Retinal pigment epithelial cell (primary cell): Measurements from ENCODE around the gene MFSD2B.
"Not testable (repeated sequence)": the region's sequence is repeated elsewhere in the genome, so short reads cannot be mapped to it uniquely, and the experiment has no call there.

Experiments used
- DNase-seq: peaks from one replicate; pipeline ENCODE4 v3.0.0-alpha.2; 2010; ENCODE audit warnings: low read depth
- H3K4me3 ChIP-seq: 2 replicates; pipeline ENCODE4 v1.5.1; 2011; ENCODE audit warnings: mild to moderate bottlenecking, low read length, control low read depth, moderate library complexity
- CTCF ChIP-seq: conservative IDR thresholded peaks from 2 replicates; pipeline ENCODE4 v1.5.1; 2011; ENCODE audit warnings: low read depth, low read length, control low read depth, inconsistent platforms

MFSD2B gene

GRCh38 chr2:24024996-24025663 lies 15.2 kb downstream of the MFSD2B start:
- no peak overlapping the region for H3K4me3 ChIP-seq
- TF ChIP-seq CTCF, result no peak
- no peak for DNase-seq

GRCh38 chr2:24026233-24026632 lies 16.3 kb downstream of the MFSD2B start:
- H3K4me3 ChIP-seq, result no peak overlapping the region
- no peak for TF ChIP-seq CTCF
- DNase-seq, result no peak

GRCh38 chr2:24038786-24039499 lies 29.1 kb downstream of the MFSD2B start:
- DNase-seq, result no peak
- TF ChIP-seq CTCF, result no peak
- no peak overlapping the region for H3K4me3 ChIP-seq

- DNase-seq, result no peak
- TF ChIP-seq CTCF, result no peak
- H3K4me3 ChIP-seq, result no peak overlapping the region
These were observed 30.6 kb downstream of the MFSD2B start for GRCh38 chr2:24040511-24040910.

GRCh38 chr2:24043133-24043532 lies 33.2 kb downstream of the MFSD2B start:
- not testable (repeated sequence) for H3K4me3 ChIP-seq, DNase-seq

GRCh38 chr2:24045511-24046508 lies 35.9 kb downstream of the MFSD2B start:
- no peak for TF ChIP-seq CTCF
- no peak for DNase-seq
- H3K4me3 ChIP-seq, result peak overlapping the region; percentile 89

- peak overlapping the region; percentile 89 for H3K4me3 ChIP-seq
These were observed 36.7 kb downstream of the MFSD2B start for GRCh38 chr2:24046599-24046929.

More at GRCh38 chr2:24046599-24046929, 36.7 kb downstream of the MFSD2B start:
- DNase-seq, result no peak
- no peak for TF ChIP-seq CTCF
